ENCODE measurements around the gene ZNF565.

Gene ZNF565

GRCh38 chr19:36214386-36215275, at the start of gene ZNF565, which contains the start of gene ZNF146:
ZNF565 (minus strand) TSS chr19:36214665; CDS start chr19:36201985, 12,680 bp downstream.
ZNF146 (plus strand) TSS chr19:36215106; CDS start chr19:36236441, 21,335 bp downstream.
- peaks cover 5% of the 10 kb centered on the region for H3K4me1 ChIP-seq (ENCODE audit: insufficient read depth, poor library complexity, severe bottlenecking)
- DNase-seq (ENCODE audit: low spot score): peak; percentile 99
- peak within 1 kb of the TSS; percentile 72 for H3K4me3 ChIP-seq (ENCODE audit: severe bottlenecking)
- TF ChIP-seq, protein P1, sequence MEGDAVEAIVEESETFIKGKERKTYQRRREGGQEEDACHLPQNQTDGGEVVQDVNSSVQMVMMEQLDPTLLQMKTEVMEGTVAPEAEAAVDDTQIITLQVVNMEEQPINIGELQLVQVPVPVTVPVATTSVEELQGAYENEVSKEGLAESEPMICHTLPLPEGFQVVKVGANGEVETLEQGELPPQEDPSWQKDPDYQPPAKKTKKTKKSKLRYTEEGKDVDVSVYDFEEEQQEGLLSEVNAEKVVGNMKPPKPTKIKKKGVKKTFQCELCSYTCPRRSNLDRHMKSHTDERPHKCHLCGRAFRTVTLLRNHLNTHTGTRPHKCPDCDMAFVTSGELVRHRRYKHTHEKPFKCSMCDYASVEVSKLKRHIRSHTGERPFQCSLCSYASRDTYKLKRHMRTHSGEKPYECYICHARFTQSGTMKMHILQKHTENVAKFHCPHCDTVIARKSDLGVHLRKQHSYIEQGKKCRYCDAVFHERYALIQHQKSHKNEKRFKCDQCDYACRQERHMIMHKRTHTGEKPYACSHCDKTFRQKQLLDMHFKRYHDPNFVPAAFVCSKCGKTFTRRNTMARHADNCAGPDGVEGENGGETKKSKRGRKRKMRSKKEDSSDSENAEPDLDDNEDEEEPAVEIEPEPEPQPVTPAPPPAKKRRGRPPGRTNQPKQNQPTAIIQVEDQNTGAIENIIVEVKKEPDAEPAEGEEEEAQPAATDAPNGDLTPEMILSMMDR (IDR thresholded peaks at IDR 0.05; ENCODE audit: poor library complexity, severe bottlenecking): no peak
- H3K27ac ChIP-seq (ENCODE audit: poor library complexity, severe bottlenecking): peak within 1 kb of the TSS; percentile 51
- no peaks in the 10 kb centered on the region for H3K27me3 ChIP-seq (ENCODE audit: insufficient read depth, poor library complexity, severe bottlenecking)
- H3K36me3 ChIP-seq (ENCODE audit: low read depth): peaks cover 25% of the 10 kb centered on the region
- H3K9me3 ChIP-seq (ENCODE audit: severe bottlenecking): no peaks in the 10 kb centered on the region
- ATAC-seq (ENCODE audit: low read depth): peak; percentile 96

DNA sequence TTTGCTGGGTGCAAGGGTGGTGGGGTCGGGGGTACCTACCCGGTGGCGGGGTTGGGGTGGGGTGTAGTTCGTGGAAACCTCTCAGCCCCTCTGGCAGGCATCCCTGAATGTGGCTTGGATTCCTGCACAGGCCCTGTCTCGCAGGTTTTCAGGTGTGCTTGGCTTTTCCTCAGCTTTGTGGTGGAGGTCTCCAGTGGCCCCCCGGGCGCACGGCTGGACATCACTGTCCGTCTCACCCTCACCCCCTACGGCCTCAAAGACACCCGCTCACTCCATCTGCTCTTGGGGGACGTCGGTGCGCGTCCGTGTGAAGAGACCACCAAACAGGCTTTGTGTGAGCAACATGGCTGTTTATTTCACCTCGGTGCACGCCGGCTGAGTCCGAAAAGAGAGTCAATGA, 44.7 kb upstream of the ZNF565 start:
- Histone ChIP-seq H3K9me3 (ENCODE audit: severe bottlenecking) (no peaks in the 10 kb centered on the region), H3K36me3 (ENCODE audit: low read depth) (no peaks in the 10 kb centered on the region), H3K27me3 (ENCODE audit: insufficient read depth, poor library complexity, severe bottlenecking) (no peaks in the 10 kb centered on the region), H3K4me1 (ENCODE audit: insufficient read depth, poor library complexity, severe bottlenecking) (no peaks in the 10 kb centered on the region), H3K4me3 (ENCODE audit: severe bottlenecking) (no peak overlapping the region), H3K27ac (ENCODE audit: poor library complexity, severe bottlenecking) (no peak overlapping the region)
- TF ChIP-seq, protein P1 (IDR thresholded peaks at IDR 0.05; ENCODE audit: poor library complexity, severe bottlenecking): no peak
- no peak for DNase-seq (ENCODE audit: low spot score)
- ATAC-seq (ENCODE audit: low read depth): no peak

DNA sequence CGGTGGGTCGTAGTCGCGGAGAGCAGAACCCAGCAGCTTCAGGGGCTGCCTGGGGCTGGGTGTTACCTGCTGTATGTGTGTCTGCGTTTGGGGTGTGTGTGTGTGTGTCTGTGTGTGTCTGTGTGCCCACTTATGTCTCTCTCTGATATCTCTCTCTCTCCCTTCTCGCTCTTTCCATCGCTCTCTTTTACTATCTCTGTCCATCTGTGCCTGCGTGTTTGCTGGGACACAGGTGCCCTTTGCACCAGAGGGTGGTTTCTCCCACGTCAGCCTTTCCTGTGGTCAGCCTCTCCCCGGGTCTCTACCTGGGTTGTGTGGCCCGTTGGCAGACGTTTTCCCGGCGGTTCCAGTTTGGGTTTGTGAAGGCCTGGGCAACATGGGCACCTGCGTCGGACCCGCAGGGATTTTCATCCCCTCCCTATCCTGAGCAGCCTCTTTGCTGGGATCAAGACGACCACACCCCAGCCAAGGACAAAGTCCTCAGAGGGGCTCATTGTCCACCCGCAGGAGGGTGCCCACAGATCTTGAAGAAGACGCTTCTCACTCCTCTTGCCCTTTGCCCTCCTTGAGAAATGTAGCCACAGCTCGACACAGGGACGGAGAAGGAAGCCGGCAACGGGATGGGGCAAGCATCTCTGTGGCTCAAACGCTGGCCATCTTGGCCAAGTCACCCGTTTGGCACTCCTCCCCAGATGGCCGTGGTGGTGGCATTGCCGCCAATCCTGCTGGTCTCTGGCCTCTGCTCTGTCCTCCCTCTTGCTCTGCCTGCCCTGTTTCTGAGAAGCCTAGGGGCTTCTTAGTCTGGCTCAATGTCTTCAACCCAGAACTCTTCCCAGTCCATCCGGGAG, 43.8 kb upstream of the ZNF565 start:
- no peak overlapping the region for H3K27ac ChIP-seq (ENCODE audit: poor library complexity, severe bottlenecking)
- H3K36me3 ChIP-seq (ENCODE audit: low read depth): no peaks in the 10 kb centered on the region
- H3K9me3 ChIP-seq (ENCODE audit: severe bottlenecking): no peaks in the 10 kb centered on the region
- ATAC-seq (ENCODE audit: low read depth): no peak
- no peak overlapping the region for H3K4me3 ChIP-seq (ENCODE audit: severe bottlenecking)
- H3K4me1 ChIP-seq (ENCODE audit: insufficient read depth, poor library complexity, severe bottlenecking): no peaks in the 10 kb centered on the region
- no peak for DNase-seq (ENCODE audit: low spot score)
- TF ChIP-seq, protein P1 (IDR thresholded peaks at IDR 0.05; ENCODE audit: poor library complexity, severe bottlenecking): no peak
- no peaks in the 10 kb centered on the region for H3K27me3 ChIP-seq (ENCODE audit: insufficient read depth, poor library complexity, severe bottlenecking)

- DNase-seq (ENCODE audit: low spot score) (no peak), ATAC-seq (ENCODE audit: low read depth) (peak; percentile 31; the same call in 1 of the 3 replicates)
- H3K4me1 ChIP-seq (ENCODE audit: insufficient read depth, poor library complexity, severe bottlenecking): no peaks in the 10 kb centered on the region
- H3K27ac ChIP-seq (ENCODE audit: poor library complexity, severe bottlenecking): no peak overlapping the region
- H3K36me3 ChIP-seq (ENCODE audit: low read depth): no peaks in the 10 kb centered on the region
- TF ChIP-seq, protein P1 (IDR thresholded peaks at IDR 0.05; ENCODE audit: poor library complexity, severe bottlenecking): no peak
- H3K4me3 ChIP-seq (ENCODE audit: severe bottlenecking): peak overlapping the region; percentile 23
- no peaks in the 10 kb centered on the region for H3K27me3 ChIP-seq (ENCODE audit: insufficient read depth, poor library complexity, severe bottlenecking)
- H3K9me3 ChIP-seq (ENCODE audit: severe bottlenecking): no peaks in the 10 kb centered on the region
Measured at GRCh38 chr19:36257520-36257876, 43.0 kb upstream of the ZNF565 start.

All from RWPE2 (cell line).